Measurements from ENCODE around the gene SPEG.

- TF ChIP-seq POLR2AphosphoS5 (IDR thresholded peaks at IDR 0.05) (no peak), CTCF (IDR thresholded peaks at IDR 0.05) (no peak)
These were observed 68.0 kb downstream of the SPEG start for GRCh38 chr2:219502618-219503017.

Measured in upper lobe of left lung (tissue), 4 donors.